ENCODE data around the gene FHIT.

The FHIT gene

GRCh38 chr3:60188803-60189202, 1062.4 kb downstream of the FHIT start:
- peak; percentile 87 for DNase-seq

- DNase-seq: no peak
Measured at GRCh38 chr3:60187343-60187742, 1063.9 kb downstream of the FHIT start.

- DNase-seq: no peak
Measured at GRCh38 chr3:60186359-60186758, 1064.9 kb downstream of the FHIT start.

GRCh38 chr3:60185161-60185560, 1066.1 kb downstream of the FHIT start:
- no peak for DNase-seq

- DNase-seq: peak; percentile 20
Measured at GRCh38 chr3:60182697-60183096, 1068.6 kb downstream of the FHIT start.

- DNase-seq: no peak
Measured at GRCh38 chr3:60178931-60179653, 1072.2 kb downstream of the FHIT start.

GRCh38 chr3:60177726-60178125, 1073.5 kb downstream of the FHIT start:
- DNase-seq: no peak

- no peak for DNase-seq
Measured at GRCh38 chr3:60176614-60177013, 1074.6 kb downstream of the FHIT start.

DNA sequence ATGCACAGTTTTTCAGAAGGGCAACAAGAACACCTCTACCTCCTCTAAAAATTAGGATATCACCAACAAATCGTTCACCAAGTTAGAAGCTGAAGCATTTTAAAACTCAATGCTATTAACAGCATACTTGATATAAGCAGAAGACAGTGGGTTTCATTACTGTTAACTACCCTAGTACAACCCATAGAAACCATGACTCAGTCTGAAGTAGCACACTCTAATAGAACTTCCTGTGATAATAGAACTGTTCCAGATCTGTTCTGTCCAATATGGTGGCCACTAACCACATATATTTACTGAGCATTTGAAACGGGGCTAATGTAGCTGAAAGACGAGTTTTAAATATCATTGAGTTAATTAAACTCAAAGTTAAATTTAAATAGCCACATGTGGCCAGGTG, 1075.6 kb downstream of the FHIT start:
- DNase-seq: no peak

DNA sequence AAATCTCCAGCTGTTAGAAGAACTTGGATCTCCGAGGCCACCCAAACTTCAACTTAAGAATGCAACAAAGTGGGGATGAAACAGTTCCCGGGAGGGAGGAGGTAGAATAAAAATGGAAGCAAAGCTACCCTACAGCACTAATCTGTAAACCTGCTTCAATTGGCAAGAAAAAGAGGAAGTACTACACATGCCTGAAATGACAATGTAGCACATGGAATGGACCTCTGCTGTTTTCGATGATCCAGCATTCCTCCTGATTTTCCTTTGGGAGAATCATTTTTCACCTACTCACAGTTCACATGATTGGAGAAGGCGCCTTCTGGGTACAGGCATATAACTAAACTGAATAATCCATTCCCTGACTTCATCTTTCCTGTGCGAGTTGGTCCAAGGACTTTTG, 1081.5 kb downstream of the FHIT start:
- no peak for DNase-seq

DNA sequence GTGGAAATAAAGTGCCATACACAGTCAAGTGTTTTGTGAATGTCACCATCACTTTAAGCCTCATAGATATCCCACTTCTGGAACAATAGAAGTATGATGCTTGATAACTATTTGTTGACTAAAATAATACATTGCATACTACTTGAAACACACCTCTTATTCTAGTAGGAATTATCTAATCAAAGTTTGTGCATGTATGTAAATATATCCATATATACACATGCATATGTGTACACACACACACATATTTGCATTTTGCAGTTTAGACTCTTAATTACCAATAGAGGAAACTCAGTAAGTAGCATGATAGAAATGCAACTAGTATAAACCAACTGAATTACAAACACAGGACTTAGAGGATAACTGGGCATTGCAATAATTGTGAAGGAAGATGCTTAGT, 1084.1 kb downstream of the FHIT start:
- no peak for DNase-seq

GRCh38 chr3:60160822-60161748, 1090.2 kb downstream of the FHIT start:
- DNase-seq: peak; percentile 9

DNA sequence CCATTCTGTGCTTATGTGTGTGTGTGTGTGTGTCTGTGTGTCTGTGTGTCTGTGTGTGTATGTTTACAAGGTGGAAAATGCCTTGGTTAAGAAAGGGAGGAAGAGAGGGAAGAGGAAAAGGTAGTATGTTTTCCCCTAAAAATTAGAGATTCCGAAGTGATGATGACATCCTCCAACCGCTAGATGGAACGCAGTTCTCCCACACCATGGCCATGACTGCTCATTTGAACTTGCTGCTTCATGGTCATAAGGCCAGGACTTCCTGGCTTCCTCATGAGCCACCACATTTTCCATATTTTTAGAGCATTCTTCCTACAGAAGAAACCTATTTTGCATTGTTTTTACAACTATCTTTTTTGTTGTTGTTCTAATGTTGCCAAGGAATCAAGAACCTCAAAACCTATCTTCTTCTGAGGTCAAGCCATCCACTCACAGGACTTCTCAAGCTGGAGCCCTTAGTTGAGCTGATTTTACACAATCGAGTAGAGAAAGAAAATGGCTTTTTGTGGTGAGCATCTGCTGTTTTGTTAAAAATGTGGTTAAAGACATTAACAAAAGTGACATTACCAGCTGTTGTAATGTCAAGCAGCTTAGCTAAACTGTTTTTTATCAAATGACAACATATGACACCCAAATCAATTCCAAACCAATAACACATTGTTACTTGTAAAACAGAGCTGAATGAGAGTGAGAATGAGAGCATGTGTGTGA, 1091.0 kb downstream of the FHIT start:
- no peak for DNase-seq

DNA sequence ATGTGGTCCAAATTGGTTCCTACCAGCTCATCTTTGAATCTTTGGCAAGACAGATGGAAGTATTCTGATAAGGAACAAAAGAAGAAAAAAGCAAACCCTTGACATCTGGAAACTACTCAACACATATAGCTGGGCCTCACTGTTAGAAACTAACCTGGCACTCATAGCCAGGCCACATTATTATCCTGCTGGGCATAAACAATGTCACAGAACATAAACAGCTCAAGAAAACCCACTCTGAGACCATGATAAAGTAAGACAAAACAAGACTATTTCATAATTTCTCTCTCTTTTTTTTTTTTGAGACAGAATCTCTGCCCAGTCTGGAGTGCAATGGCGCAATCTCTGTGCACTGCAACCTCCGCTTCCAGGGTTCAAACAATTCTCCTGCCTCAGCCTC, 1093.2 kb downstream of the FHIT start:
- DNase-seq: no peak

GRCh38 chr3:60154011-60154410, 1097.2 kb downstream of the FHIT start:
- DNase-seq: no peak

DNA sequence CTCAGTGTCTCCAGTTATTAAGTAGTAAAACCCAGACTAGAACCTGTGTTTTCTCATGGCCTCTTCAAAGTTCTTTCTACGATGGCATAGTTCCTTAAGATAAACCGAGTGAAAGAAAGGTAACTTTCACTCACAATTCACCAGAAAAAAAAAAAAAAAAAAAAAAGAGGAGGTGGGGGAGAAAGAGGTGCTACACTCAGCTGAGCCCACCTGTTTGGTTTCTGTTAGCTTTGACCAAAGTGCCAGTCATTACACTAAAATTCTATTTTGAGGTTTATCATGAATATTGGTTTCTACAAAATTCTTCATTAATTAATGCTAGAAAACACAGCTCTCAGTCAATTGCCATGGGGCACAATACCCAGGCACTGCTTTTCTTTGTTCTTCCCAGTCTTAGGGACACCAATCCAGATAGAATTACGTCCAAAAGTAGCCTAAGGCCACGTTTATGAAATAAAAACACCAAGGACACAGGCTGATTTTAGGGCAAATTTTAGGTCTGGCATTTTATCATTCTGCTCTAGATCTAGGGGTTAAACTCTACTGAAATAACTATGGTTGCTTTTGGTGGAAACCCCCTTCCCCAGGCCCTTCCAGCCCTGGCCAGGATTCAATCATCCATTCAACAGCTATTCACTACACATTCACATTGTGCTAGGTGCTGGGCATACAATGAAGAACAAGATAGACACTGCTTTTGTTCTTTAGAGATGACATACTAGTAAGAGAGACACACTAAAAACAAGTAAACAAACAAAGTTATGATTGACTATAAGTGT, 1097.8 kb downstream of the FHIT start:
- DNase-seq: no peak

DNA sequence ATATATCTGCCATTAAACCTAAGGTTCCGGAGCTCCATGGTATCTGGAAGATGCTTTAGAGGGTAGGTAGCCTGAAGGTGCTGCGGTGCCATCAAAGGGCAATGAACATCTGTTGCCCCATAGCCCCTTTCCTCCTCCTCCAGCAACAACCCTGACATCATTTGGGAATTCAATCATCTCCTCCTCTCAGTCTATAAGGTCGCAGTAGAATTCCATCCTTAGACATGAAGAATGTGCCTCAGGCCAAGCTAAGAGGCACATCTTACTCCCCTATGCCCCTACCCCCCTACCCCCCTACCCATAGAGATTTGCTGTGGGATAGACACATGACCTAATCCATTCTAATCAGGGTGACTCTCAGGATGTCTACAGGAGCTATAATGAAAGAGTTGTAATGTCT, 1101.8 kb downstream of the FHIT start:
- no peak for DNase-seq

DNA sequence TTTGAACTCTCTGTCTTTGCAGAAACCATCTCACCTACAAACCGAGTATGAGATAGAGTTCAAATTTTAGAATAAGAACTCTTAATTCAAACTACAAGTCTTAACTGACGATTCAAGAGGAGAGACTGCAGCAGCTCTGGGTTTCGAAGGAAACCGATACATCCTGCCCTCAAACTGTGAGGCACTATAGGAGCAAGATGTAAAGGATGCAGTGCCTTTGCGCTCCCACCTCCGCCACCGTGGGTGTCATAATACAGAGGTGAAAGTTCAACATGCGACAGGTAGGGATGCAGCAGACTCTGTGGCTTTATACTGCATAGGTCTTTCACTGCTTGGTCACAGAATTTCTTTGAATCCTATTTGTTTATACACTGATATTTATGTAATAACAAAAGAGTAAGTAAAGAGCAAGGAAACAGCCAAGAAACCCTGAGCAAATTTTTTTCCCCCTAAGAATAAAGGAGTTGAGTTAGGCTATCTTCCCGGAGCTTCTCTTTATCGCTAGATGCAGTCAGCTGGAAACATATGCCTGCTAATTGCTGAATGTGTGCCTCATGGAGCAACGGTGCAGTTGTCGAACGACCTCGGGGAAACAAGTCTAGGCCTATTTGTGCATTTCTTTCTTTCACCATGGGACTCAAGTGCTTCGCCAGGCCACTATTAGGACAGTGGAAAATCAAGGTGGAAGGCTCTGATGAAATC, 1103.9 kb downstream of the FHIT start:
- no peak for DNase-seq

DNA sequence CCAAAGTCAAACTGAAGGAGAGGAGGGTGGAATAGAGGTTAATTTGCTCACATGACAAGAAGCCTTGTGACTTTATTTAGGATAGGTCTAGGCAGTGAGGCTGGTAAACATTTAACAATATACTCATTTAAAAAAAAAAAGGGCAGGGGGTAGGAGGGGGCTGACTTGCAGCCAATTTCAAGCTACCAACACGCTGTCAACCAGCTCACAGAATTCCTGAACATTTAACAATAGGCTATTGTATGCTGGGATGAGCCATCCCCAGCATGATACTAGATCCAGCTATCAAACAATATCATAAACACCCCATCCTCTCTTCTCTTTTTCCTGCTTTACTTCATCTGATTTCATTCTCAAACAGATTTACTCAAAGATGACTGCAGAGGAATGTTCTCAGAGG, 1105.1 kb downstream of the FHIT start:
- DNase-seq: no peak

DNA sequence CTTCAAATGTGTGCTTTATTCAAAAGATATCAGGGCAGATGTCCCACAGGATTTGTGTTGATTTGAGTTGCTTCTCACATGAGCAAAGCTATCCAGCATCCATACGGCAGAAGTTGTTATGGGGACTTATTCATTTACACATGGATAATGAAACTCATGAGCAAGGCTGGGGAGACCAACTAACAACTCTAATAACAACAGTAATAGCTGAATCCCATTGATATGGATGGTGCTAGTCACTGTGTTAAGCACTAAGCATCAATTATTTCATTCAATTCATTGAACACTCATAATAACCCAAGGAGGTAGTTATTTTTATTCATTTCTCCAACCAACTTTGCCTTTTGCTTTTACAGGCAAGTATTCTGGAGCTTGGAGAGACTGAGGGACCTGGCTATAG, 1107.2 kb downstream of the FHIT start:
- DNase-seq: no peak

- no peak for DNase-seq
Measured at GRCh38 chr3:60142009-60142408, 1109.2 kb downstream of the FHIT start.

DNA sequence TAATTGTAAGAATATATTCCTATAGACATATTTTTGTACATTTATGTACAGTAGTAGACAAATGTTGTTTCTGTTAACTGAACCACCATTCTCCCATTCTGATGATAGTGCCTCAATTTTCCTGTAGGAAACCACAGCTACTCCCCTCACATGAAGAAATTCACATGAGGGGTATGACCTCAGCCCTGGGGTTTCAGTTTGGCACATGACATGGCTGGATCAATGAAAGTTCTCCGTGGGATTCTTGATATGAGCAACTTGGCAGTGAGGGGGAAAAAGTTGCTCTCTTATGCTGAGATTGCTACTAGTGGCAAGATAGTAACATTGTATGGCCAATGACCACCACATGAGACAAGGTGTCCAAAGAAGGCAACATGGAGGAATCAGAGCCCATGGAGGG, 1111.1 kb downstream of the FHIT start:
- DNase-seq: no peak

Measured in NCI-H146 (cell line).